ENCODE measurements around the gene PRRT1.
"Not testable (repeated sequence)": the region's sequence is repeated elsewhere in the genome, so short reads cannot be mapped to it uniquely, and the experiment has no call there.

PRRT1 gene

DNA sequence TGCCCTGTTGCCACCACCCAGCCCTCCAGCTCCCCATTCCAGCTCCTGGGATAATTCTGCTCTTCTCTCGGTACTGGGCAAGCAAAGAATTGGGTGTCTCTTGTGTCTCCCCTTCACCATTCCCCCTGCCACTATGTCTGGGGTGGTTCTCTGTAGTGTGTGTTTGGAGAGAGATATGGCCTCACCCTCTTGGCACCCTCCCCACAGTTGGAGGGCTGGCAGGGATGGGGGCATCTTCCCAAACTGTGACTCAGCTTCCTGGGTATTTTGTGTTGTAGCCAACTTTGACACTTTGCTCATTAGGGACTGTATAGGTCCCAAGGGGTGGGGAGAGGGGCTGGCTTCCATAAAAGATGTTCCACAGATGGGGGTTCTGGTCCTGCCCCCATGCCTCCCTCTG lies 44.3 kb downstream of the PRRT1 start:
- ChIA-PET POLR2A (no interaction called here), CTCF (interaction anchor here (0.9 to 1.0 kb wide), 2 partner anchors 10 to 19 kb away, joined by 4 read pairs; no protein-coding TSS in a partner anchor)
- TF ChIP-seq HDGF (IDR thresholded peaks at IDR 0.05; ENCODE audit: borderline replicate concordance) (no peak), FOXK2 (IDR thresholded peaks at IDR 0.05) (no peak), ELF4 (IDR thresholded peaks at IDR 0.05) (no peak), BHLHE40 (IDR thresholded peaks at IDR 0.05; ENCODE audit: borderline replicate concordance) (no peak), L3MBTL2 (conservative IDR thresholded peaks at IDR 0.05) (no peak), LEF1 (IDR thresholded peaks at IDR 0.05; ENCODE audit: borderline replicate concordance) (no peak), SP1 (IDR thresholded peaks at IDR 0.05) (no peak), FOXA1 (IDR thresholded peaks at IDR 0.05) (no peak), SUZ12 (IDR thresholded peaks at IDR 0.05) (no peak), ARNT (IDR thresholded peaks at IDR 0.05) (no peak)
- TF ChIP-seq, protein P1, sequence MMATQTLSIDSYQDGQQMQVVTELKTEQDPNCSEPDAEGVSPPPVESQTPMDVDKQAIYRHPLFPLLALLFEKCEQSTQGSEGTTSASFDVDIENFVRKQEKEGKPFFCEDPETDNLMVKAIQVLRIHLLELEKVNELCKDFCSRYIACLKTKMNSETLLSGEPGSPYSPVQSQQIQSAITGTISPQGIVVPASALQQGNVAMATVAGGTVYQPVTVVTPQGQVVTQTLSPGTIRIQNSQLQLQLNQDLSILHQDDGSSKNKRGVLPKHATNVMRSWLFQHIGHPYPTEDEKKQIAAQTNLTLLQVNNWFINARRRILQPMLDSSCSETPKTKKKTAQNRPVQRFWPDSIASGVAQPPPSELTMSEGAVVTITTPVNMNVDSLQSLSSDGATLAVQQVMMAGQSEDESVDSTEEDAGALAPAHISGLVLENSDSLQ (IDR thresholded peaks at IDR 0.05), result no peak
- DNase-seq (ENCODE audit: extremely low spot score), result no peak

- no peak for DNase-seq (ENCODE audit: extremely low spot score)
- ChIA-PET POLR2A (no interaction called here), CTCF (no interaction called here)
- TF ChIP-seq FOXK2 (IDR thresholded peaks at IDR 0.05) (no peak), CTBP1 (IDR thresholded peaks at IDR 0.05; ENCODE audit: borderline replicate concordance) (no peak)
These were observed 46.3 kb downstream of the PRRT1 start for GRCh38 chr6:32105433-32105832.

DNA sequence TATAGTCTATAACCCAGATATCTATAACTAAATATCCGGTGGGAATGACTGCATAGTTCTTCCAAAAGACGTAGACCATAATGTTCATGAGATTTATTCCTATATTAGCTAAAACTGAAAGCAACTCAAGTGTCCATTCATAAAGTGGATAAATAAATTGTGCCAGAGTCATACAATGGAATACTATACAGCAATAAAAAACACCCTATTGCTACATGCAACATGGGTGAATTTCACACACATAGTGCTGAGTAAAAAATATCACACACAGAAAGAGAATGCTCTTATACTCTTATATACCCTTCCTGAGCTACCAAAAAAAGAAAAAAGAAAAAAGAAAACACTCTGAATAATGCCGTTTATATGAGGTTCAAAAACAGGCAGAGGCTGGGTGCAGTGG lies 49.5 kb downstream of the PRRT1 start:
- no peak for TF ChIP-seq FOXM1 (IDR thresholded peaks at IDR 0.05; ENCODE audit: borderline replicate concordance)
- no peak for TF ChIP-seq HDGF (IDR thresholded peaks at IDR 0.05; ENCODE audit: borderline replicate concordance)
- no peak for TF ChIP-seq LEF1 (IDR thresholded peaks at IDR 0.05; ENCODE audit: borderline replicate concordance)
- TF ChIP-seq ZNF384 (IDR thresholded peaks at IDR 0.05), result no peak
- no peak for TF ChIP-seq SP1 (IDR thresholded peaks at IDR 0.05)
- no peak for TF ChIP-seq L3MBTL2 (conservative IDR thresholded peaks at IDR 0.05)
- TF ChIP-seq FOXK2 (IDR thresholded peaks at IDR 0.05), result no peak
- no peak for TF ChIP-seq ELF4 (IDR thresholded peaks at IDR 0.05)
- POLR2A ChIA-PET, result interaction anchor here (1.0 kb wide), 1 partner anchor 75 kb away, joined by 3 read pairs; no protein-coding TSS in a partner anchor
- DNase-seq (ENCODE audit: extremely low spot score), result no peak
- CTCF ChIA-PET, result interaction anchor here (1.2 kb wide), 1 partner anchor 11 kb away, joined by 3 read pairs; no protein-coding TSS in a partner anchor

GRCh38 chr6:32100251-32100650 lies 51.5 kb downstream of the PRRT1 start:
- CTCF ChIA-PET, result interaction anchor here (0.7 kb wide), 1 partner anchor 382 kb away, joined by 5 read pairs; no protein-coding TSS in a partner anchor
- not testable (repeated sequence) for DNase-seq (ENCODE audit: extremely low spot score)
- POLR2A ChIA-PET, result interaction anchor here (0.7 kb wide), 1 partner anchor 17 kb away, joined by 3 read pairs; no protein-coding TSS in a partner anchor

Measured in HEK293T (cell line).